GM19463 (cell line): ENCODE data around the gene ZNF451.

Source experiments
- ATAC-seq: cut with Tn5 transposase; IDR thresholded peaks from one replicate; pipeline ENCODE4 v1.9.1; 2021; ENCODE audit warnings: mild to moderate bottlenecking, moderate library complexity; ENCODE audit not compliant: unreplicated experiment

ZNF451 gene

DNA sequence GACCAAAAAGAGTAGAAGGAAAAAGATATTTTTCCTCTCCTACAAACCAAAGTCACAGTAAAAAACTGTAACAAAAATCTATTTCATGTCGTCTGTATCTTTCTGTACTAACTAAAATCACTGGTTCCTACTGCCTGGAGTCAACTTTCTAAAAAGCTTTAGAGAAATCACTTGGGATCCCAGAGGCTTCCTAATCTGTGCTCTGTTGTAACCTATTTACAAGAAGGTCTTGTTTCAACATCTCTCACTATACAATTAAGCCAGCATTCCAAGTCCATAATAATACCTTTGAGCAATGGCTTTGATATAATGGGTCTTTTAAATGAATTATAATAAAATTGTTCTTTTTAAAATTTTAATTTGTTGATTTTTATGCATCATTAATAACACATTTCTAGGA is 111.7 kb downstream of the ZNF451 start:
- ATAC-seq, result no peak

DNA sequence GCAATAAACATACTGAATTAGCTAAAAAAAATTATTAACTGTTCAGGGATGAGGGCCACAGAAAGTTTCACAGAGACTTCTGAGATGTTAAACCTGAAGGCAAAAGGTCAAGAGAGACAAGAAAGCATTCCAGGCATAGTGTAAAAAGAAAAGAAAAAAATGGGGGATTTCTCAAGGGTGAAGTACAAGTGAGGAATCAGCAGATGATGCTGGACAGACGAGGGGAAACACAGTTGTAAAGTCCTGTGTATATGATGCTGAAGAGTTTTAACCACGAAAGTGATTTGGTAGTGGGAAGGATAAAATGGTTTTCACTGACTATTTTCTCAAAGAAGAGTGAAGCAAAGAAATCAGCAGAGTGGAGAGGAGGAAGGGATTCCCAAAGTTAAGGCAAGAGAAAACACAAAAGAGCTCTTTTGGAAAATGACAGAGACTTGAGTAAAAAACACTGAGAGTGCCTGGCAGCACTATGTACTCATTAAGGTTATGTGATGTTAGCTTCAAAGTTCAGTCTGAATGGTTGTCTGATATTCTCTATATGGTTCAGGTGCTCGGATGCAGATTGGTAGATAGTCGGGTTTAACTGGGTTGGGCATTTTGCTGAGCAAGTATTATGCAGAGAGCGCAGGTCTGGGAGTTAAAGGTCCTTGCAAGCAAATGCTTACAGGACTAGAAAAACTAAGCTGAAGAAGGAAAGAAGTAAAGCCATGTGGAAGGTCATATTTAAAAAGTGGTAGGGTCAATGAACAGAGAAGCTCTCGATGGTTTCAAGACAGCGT is 115.8 kb downstream of the ZNF451 start:
- peak; percentile 56 for ATAC-seq

DNA sequence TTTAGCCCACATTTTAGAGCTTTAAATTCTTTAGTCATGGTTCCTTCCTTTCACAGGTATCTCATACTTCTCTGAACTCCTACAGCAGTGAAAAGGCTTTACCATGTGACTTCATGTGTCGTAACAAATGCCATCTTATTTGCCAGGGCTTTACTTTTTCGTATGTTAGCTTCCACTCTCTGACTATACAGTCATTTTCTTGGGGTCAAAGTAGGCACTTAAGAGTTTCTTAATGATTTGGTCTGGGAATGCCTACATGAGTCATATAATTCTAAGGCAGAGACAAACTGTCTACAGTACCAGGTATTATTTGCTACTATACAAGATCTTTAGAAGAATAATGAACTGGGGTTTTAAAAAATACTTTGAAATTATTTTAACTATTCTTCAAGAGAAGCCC is 117.2 kb downstream of the ZNF451 start:
- no peak for ATAC-seq

DNA sequence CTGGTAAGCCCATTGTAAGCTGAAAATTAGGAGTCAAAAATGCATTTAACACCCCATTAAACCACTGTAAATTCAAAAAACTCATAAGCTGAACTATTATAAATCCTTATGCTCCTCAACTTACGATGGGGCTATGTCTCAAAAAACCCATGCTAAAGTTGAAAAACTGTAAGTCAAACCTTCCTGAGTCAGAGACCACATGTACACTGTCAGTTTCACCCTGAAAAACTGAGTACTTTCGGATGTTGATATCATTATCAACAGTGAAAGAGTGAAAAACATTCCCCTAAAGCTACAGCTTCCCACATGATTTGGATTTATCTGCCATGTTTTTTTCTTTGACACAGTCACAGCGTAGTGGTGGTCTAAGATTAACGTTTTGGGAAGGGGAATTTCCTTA is 117.9 kb downstream of the ZNF451 start:
- no peak for ATAC-seq

DNA sequence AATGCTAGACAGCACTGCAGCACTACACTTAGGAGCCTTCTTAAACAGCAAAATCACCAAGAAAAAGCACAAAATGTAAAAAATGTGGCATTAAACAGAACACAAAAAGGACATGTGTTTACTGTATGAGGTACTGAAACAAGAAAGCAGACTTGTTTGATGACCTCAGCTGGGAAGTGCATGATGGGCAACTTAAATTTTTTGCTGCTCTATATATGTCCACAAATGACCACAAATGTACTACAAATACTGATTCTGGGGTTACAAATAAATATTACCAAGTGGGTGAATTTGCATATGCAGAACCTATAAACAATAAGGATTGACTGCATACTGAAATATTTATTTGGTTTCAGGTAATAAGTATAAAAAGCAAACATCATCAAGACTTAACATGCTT is 119.0 kb downstream of the ZNF451 start:
- no peak for ATAC-seq

DNA sequence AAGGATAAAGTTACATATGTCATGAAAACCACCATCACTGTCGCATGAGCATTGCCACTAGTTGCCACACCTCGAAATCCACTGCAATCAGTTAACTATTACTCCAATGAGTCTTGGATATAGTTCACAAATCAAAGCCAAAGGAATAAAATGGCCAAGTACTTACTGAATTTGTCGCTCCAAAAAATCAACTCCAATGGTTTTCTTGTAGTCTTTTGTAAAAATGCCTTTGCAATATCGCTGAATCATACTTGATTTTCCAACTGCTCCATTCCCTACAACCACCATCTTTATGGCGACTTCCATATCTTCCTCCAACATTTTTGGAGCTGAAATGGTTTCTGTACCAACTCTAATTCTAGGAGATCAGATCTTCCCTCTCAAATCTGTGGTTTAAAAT is 120.1 kb downstream of the ZNF451 start:
- ATAC-seq, result no peak

DNA sequence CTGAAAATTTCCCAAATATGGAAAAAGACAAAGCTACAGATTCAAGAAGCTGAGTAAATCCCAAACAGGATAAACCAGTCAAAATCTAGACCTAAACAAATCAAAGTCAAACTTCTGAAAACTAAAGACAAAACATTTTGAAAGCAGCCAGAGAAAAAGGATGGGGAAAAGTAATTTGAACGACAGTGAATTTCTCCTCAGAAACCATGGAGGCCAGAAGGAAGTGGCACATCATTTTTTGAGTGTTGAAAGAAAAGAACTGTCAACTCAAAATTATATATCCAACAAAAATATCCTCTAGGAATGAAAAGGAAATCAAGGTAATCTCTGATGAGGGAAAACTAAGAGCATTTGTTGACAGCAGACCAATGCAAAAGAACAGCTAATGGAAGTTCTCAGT is 125.3 kb downstream of the ZNF451 start:
- ATAC-seq, result no peak

DNA sequence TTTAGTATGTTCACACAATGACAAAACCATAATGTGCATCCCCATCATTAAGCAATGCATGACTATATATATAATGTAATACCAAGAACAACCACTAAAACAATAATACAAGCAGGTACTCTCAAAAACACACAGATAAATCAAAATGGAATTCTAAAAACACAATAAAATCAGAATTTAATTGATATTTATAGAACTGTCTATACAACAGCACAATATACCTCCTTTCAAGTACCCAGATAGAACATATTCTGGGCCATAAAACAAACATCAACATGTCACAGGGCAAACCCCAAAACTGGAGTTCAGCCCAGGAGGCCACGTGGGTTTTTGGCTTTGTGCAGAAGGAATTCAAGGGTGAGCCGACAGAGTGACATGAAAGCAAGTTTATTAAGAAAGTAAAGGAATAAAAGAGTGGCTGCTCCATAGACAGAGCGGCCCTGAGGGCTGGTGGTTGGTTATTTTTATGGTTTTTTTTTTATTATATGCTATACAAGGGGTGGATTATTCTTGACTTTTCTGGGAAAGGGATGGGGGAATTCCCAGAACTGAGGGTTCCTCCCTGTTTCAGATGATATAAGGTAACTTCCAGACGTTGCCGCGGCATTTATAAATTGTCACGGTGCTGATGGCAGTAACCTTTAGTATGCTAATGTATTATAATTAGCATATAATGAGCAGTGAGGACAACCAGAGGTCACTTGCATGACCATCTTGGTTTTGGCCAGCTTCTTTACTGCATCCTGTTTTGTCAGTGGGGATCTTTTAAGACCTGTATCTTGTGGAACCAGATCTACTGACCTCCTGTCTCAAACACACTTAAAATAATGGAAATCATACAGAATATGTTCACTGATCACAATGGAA is 126.5 kb downstream of the ZNF451 start:
- no peak for ATAC-seq

DNA sequence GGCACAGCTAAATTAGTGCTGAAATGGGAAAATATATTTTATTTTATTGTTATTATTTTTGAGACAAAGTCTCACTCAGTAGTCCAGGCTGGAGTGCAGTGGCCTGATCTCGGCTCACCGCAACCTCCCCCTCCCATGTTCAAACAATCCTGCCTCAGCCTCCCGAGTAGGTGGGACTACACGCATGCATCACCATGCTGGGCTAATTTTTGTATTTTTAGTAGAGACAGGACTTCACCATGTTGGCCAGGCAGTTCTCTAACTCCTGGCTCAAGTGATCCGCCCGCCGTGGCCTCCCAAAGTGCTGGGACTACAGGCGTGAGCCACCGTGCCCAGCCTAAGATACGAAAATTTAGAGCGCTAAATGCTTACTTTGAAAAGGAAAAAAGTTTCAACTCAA is 127.3 kb downstream of the ZNF451 start:
- no peak for ATAC-seq
